OCI-LY1 (cell line): ENCODE data around the gene DRC1.

Experiments
- EZH2 ChIP-seq: fragments of 200-600 bp; sonication (generic), shearing (Covaris generic); IDR thresholded peaks from 2 replicates; pipeline ENCODE4 v1.8.0; 2017; ENCODE audit warnings: borderline replicate concordance, mixed run types, mild to moderate bottlenecking, antibody characterized with exemption, low read length, moderate library complexity, mixed read lengths
- TF ChIP-seq, protein P1 (sequence below): fragments of 200-600 bp; sonication (generic), shearing (Covaris generic); IDR thresholded peaks from 2 replicates; pipeline ENCODE4 v1.5.1; 2017; ENCODE audit warnings: mild to moderate bottlenecking, antibody characterized with exemption, low read length, moderate library complexity, mixed read lengths

DNA sequence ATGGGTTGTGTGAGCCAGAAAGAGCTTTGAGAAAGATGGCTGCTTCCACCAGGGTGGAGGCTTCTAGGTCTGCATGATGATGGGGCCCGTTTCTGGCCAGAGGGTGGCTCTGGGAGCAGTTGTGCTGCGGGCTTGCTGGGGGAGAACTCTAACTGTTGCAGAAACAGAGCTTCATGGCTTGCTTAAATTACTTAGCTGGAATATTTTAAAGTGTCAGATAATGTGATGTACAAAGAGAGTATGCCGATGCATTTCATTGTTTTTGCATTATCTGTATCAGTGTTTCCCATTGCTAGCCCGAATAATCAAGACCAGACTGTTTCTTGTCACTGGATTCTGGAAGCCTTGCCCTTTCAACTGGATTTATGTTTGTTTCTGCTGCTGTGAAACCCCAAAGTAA is 6.3 kb upstream of the DRC1 start:
- TF ChIP-seq, protein P1, sequence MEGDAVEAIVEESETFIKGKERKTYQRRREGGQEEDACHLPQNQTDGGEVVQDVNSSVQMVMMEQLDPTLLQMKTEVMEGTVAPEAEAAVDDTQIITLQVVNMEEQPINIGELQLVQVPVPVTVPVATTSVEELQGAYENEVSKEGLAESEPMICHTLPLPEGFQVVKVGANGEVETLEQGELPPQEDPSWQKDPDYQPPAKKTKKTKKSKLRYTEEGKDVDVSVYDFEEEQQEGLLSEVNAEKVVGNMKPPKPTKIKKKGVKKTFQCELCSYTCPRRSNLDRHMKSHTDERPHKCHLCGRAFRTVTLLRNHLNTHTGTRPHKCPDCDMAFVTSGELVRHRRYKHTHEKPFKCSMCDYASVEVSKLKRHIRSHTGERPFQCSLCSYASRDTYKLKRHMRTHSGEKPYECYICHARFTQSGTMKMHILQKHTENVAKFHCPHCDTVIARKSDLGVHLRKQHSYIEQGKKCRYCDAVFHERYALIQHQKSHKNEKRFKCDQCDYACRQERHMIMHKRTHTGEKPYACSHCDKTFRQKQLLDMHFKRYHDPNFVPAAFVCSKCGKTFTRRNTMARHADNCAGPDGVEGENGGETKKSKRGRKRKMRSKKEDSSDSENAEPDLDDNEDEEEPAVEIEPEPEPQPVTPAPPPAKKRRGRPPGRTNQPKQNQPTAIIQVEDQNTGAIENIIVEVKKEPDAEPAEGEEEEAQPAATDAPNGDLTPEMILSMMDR = no peak
- no peak for TF ChIP-seq EZH2
